Measurements from ENCODE around the gene RPUSD4. TPM values are rescaled to one million over a fixed set of nuclear protein-coding genes. Genes with fewer than 3 reads are reported as not detected.

The RPUSD4 gene
- total RNA-seq, 2 experiments from 2014 or later: 29.1 to 36.2 TPM

GRCh38 chr11:126182787-126183445, 28.5 kb downstream of the RPUSD4 start:
- BruUV-seq (replicated peaks): no TSS peak
- Histone ChIP-seq H3K9me3 (ENCODE audit: low read length) (no peaks in the 10 kb centered on the region), H2AFZ (ENCODE audit: low read length) (no peak overlapping the region), H3K27ac (ENCODE audit: low read depth, low read length, poor library complexity, severe bottlenecking) (no peak overlapping the region), H3K9me2 (ENCODE audit: insufficient read depth, low read length) (no peaks in the 10 kb centered on the region), H3K4me2 (ENCODE audit: low read length) (no peak overlapping the region), H3K4me3 (ENCODE audit: low read depth, low read length, poor library complexity, severe bottlenecking) (no peak overlapping the region), H4K20me1 (ENCODE audit: insufficient read depth, low read length) (no peaks in the 10 kb centered on the region), H3K4me1 (ENCODE audit: insufficient read depth, low read length, poor library complexity, severe bottlenecking) (peaks cover 7% of the 10 kb centered on the region), H3K79me2 (ENCODE audit: insufficient read depth, low read depth, low read length) (no peaks in the 10 kb centered on the region), H3K36me3 (ENCODE audit: insufficient read depth, low read length) (peaks cover 4% of the 10 kb centered on the region; the same call in 1 of the 2 replicates)
- ChIA-PET POLR2A (interaction anchor here (0.7 kb wide), 1 partner anchor 11 kb away, joined by 4 read pairs; no protein-coding TSS in a partner anchor), CTCF (ENCODE audit: unreplicated experiment) (no interaction called here)
- DNase-seq (ENCODE audit: low spot score): no peak
- no peak for TF ChIP-seq CTCF (conservative IDR thresholded peaks at IDR 0.05; ENCODE audit: low read length)
- no peak for TF ChIP-seq EZH2phosphoT487 (IDR thresholded peaks at IDR 0.05; ENCODE audit: borderline replicate concordance, low read depth, low read length)
- intact Hi-C loops (cut with micrococcal nuclease; ENCODE audit: unreplicated experiment): no loop called here

GRCh38 chr11:126181939-126182730, 29.3 kb downstream of the RPUSD4 start:
- H3K79me2 ChIP-seq (ENCODE audit: insufficient read depth, low read depth, low read length): no peaks in the 10 kb centered on the region
- H2AFZ ChIP-seq (ENCODE audit: low read length): no peak overlapping the region
- H3K9me2 ChIP-seq (ENCODE audit: insufficient read depth, low read length): no peaks in the 10 kb centered on the region
- no peak overlapping the region for H3K4me3 ChIP-seq (ENCODE audit: low read depth, low read length, poor library complexity, severe bottlenecking)
- no peaks in the 10 kb centered on the region for H3K4me1 ChIP-seq (ENCODE audit: insufficient read depth, low read length, poor library complexity, severe bottlenecking)
- DNase-seq (ENCODE audit: low spot score): no peak
- TF ChIP-seq EZH2phosphoT487 (IDR thresholded peaks at IDR 0.05; ENCODE audit: borderline replicate concordance, low read depth, low read length) (no peak), CTCF (conservative IDR thresholded peaks at IDR 0.05; ENCODE audit: low read length) (no peak)
- intact Hi-C loops (cut with micrococcal nuclease; ENCODE audit: unreplicated experiment): no loop called here
- ChIA-PET CTCF (ENCODE audit: unreplicated experiment) (no interaction called here), POLR2A (interaction anchor here (0.7 to 1.2 kb wide), 3 partner anchors 10 to 254 kb away, joined by 3 read pairs; no protein-coding TSS in a partner anchor)
- H4K20me1 ChIP-seq (ENCODE audit: insufficient read depth, low read length): no peaks in the 10 kb centered on the region
- no peaks in the 10 kb centered on the region for H3K9me3 ChIP-seq (ENCODE audit: low read length)
- no peak overlapping the region for H3K4me2 ChIP-seq (ENCODE audit: low read length)
- BruUV-seq (replicated peaks): no TSS peak
- no peak overlapping the region for H3K27ac ChIP-seq (ENCODE audit: low read depth, low read length, poor library complexity, severe bottlenecking)
- no peaks in the 10 kb centered on the region for H3K36me3 ChIP-seq (ENCODE audit: insufficient read depth, low read length)
